T-cell (primary cell): ENCODE data around the gene RYR2. TPM values are rescaled to one million over a fixed set of nuclear protein-coding genes. Genes with fewer than 3 reads are reported as not detected.

ENCODE experiments used
- ATAC-seq, 4 experiments: fragments of 200-7000 bp in 3 of 4; fragments of 150-1000 bp in 1 of 4; cut with Tn5 transposase; replicated peaks in 1 of 4; 1 replicate in 3 of 4; 2 replicates in 1 of 4; pipeline ENCODE4 v1.10.0; 2021; ENCODE audit warnings: moderate library complexity in 3 of 4, mild to moderate bottlenecking in 2 of 4, moderate number of reproducible peaks in 1 of 4
- CTCF ChIA-PET, 2 donors: fragments of 300-600 bp; sonication (Branson Sonifier 250); formaldehyde crosslinking; loops; one replicate each; lab custom pipeline; 2022; ENCODE audit warnings: antibody characterized with exemption in 2 of 2; lab: Charles Lee
- POLR2A ChIA-PET, 2 donors: fragments of 300-600 bp; sonication (Branson Sonifier 250); formaldehyde crosslinking; loops; one replicate each; lab custom pipeline; 2022; ENCODE audit warnings: antibody characterized with exemption in 2 of 2; lab: Charles Lee
- DNase-seq, 35 experiments: peaks; one replicate each; pipeline versions ENCODE4 v3.0.0 to v3.0.0-alpha.2; 2013 to 2023
- H3K27ac ChIP-seq: one replicate; pipeline ENCODE4 v1.5.1; 2013; ENCODE audit warnings: low read length
- H3K27me3 ChIP-seq, 2 experiments: replicated peaks in 1 of 2; 1 replicate in 1 of 2; 2 replicates in 1 of 2; pipeline versions ENCODE4 v1.6.1 to v1.7.0; 2013; ENCODE audit warnings: low read length in 1 of 2, mixed read lengths in 1 of 2; ENCODE audit not compliant: control insufficient read depth in 2 of 2, insufficient read depth in 2 of 2; ENCODE audit errors: extremely low read depth in 1 of 2
- H3K36me3 ChIP-seq, 2 donors: 1 replicate in 1 of 2; 2 replicates in 1 of 2; pipeline versions ENCODE4 v1.6.1 to v1.7.0; 2013; ENCODE audit warnings: low read length in 1 of 2; ENCODE audit not compliant: control insufficient read depth in 2 of 2, insufficient read depth in 1 of 2; ENCODE audit errors: extremely low read depth in 1 of 2
- H3K4me1 ChIP-seq, 2 experiments: 1 replicate in 1 of 2; 2 replicates in 1 of 2; pipeline versions ENCODE4 v1.6.1 to v1.7.0; 2013; ENCODE audit warnings: low read length in 2 of 2, mixed read lengths in 1 of 2; ENCODE audit not compliant: insufficient read depth in 2 of 2, control insufficient read depth in 1 of 2; ENCODE audit errors: extremely low read depth in 1 of 2
- H3K4me3 ChIP-seq, 2 donors: 1 replicate in 1 of 2; 2 replicates in 1 of 2; pipeline versions ENCODE4 v1.5.1 to v1.7.0; 2013; ENCODE audit warnings: mild to moderate bottlenecking in 2 of 2, low read length in 1 of 2, moderate library complexity in 1 of 2; ENCODE audit not compliant: control insufficient read depth in 1 of 2; ENCODE audit errors: extremely low read depth in 1 of 2
- H3K9me3 ChIP-seq: 2 replicates; pipeline ENCODE4 v1.7.0; 2013
- H3K27ac Mint-ChIP-seq, 2 donors: one replicate each; pipeline ENCODE4 v1.8.0; 2020 to 2021; ENCODE audit warnings: mild to moderate bottlenecking in 2 of 2, mixed read lengths in 2 of 2
- H3K27me3 Mint-ChIP-seq, 2 donors: one replicate each; pipeline ENCODE4 v1.8.0; 2021 to 2022; ENCODE audit warnings: mixed read lengths in 2 of 2
- H3K36me3 Mint-ChIP-seq: one replicate; pipeline ENCODE4 v1.8.0; 2021; ENCODE audit warnings: mixed read lengths
- H3K4me1 Mint-ChIP-seq, 3 donors: one replicate each; pipeline ENCODE4 v1.8.0; 2020 to 2022; ENCODE audit warnings: mixed read lengths in 3 of 3, mild to moderate bottlenecking in 1 of 3
- H3K4me3 Mint-ChIP-seq, 3 donors: one replicate each; pipeline ENCODE4 v1.8.0; 2020 to 2022; ENCODE audit warnings: mild to moderate bottlenecking in 3 of 3, mixed read lengths in 3 of 3, moderate library complexity in 3 of 3
- H3K9me3 Mint-ChIP-seq, 3 donors: one replicate each; pipeline ENCODE4 v1.8.0; 2020 to 2022; ENCODE audit warnings: mixed read lengths in 3 of 3
- WGBS: methylation state at CpG from one replicate; pipeline ENCODE4 v1.1.5; 2013; ENCODE audit warnings: missing lambda C conversion rate; ENCODE audit not compliant: insufficient coverage; 5-methylcytosine and 5-hydroxymethylcytosine counted together
- total RNA-seq, 35 experiments: library from RNA in 6 of 35; stranded (reverse) in 6 of 35; fragments of 120-200 nt in 1 of 35; gene quantifications; one replicate each; pipeline versions ENCODE4 v1.2.1 to v1.2.4 and lab custom pipeline; 2013 to 2026

RYR2 gene
- total RNA-seq, 5 donors from 2014 or later (not counting 1 experiment from before 2014, with no cell fraction given) = 0.07 to 0.33 (median 0.18) TPM; not detected in 1

DNA sequence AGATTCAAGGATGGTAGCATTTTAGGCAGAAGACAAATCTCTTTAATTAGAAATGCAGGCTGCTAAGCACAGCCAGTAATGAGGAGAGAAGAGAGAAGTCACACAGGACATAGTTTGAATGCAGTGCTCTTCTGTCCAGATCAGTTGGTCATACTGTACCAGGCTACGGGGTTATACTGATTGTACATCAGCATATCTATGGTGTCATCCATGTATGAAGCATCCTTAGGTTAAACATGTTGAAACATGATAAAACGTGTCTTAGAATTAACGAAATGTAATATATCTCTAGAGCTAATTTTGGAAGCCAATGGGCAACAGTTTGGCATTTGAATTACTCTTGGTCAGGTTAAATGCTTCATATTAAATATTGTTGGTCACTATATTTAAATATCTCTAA is 199.1 kb downstream of the RYR2 start:
- H3K4me3 Mint-ChIP-seq = no peak overlapping the region
- WGBS = 50% methylated on average over 1 of the region's 3 CpGs
- H3K27ac ChIP-seq = no peak overlapping the region
- H3K27ac Mint-ChIP-seq = no peak overlapping the region
- H3K36me3 Mint-ChIP-seq = no peaks in the 10 kb centered on the region
- no peaks in the 10 kb centered on the region for H3K36me3 ChIP-seq
- peaks cover 0 to 4% of the 10 kb centered on the region in 2 donors for H3K27me3 Mint-ChIP-seq
- POLR2A ChIA-PET = no interaction called here
- ATAC-seq (no peak), DNase-seq (no peak)
- CTCF ChIA-PET = no interaction called here
- H3K9me3 Mint-ChIP-seq = peaks cover 0 to 4% (median 0%) of the 10 kb centered on the region in 3 donors
- no peaks in the 10 kb centered on the region for H3K9me3 ChIP-seq
- H3K4me3 ChIP-seq = no peak overlapping the region
- H3K4me1 ChIP-seq = no peaks in the 10 kb centered on the region
- no peaks in the 10 kb centered on the region for H3K27me3 ChIP-seq
- no peaks in the 10 kb centered on the region for H3K4me1 Mint-ChIP-seq

GRCh38 chr1:237244778-237245177 is 202.8 kb downstream of the RYR2 start:
- no peak overlapping the region for H3K4me3 Mint-ChIP-seq
- no peaks in the 10 kb centered on the region for H3K36me3 ChIP-seq
- H3K9me3 Mint-ChIP-seq = peaks cover 0 to 4% (median 0%) of the 10 kb centered on the region in 3 donors
- H3K4me1 ChIP-seq = no peaks in the 10 kb centered on the region
- H3K27me3 Mint-ChIP-seq = peaks cover 0 to 4% of the 10 kb centered on the region in 2 donors
- no peaks in the 10 kb centered on the region for H3K36me3 Mint-ChIP-seq
- no peak overlapping the region for H3K4me3 ChIP-seq
- no CpG with 5 or more reads among the region's 4 CpGs for WGBS
- H3K9me3 ChIP-seq = peaks cover 4% of the 10 kb centered on the region
- CTCF ChIA-PET = no interaction called here
- ATAC-seq (no peak), DNase-seq (no peak)
- no peak overlapping the region for H3K27ac ChIP-seq
- no peaks in the 10 kb centered on the region for H3K27me3 ChIP-seq
- POLR2A ChIA-PET = no interaction called here
- no peaks in the 10 kb centered on the region for H3K4me1 Mint-ChIP-seq
- no peak overlapping the region for H3K27ac Mint-ChIP-seq

DNA sequence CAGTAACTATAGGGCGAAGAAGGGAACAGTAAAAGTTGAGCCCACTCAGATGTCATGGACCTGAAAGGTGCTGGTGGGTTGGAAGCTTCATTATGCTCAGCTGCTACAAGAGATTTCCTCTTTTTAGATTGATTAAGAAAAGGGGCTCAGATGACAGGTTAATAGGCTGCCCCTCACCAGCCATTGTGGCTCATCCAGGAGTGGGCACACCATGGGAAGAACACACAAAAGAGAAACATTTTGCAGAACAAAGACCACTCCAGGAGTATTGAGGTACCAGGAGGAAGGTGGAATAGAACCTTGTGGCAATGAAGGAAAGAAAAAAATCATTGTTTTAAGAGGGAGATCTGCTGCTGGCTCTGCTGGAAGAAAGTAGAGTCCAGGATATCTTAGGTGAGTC is 205.5 kb downstream of the RYR2 start:
- Histone ChIP-seq H3K27me3 (no peaks in the 10 kb centered on the region), H3K4me1 (no peaks in the 10 kb centered on the region)
- POLR2A ChIA-PET = no interaction called here

DNA sequence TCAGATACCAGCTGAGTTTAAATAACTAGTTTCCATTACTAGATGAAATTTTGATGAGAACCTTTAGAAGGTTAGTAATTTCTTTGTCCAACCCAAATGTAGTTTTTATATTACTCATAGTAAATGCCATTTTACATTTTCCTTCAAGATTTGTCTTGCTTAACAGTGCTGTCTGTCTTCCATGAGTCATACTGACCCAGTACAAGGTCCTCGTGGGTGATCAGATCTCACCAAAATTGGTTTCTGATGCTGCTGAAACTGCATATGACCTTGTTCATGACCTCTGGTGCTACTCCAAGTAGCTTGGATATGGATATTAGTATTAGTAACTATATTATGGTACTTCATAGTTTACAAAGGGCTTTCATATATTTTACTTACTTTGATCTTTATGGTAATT is 207.1 kb downstream of the RYR2 start:
- WGBS = 80% methylated on average over 1 of the region's 1 CpG
- DNase-seq = no peak
- CTCF ChIA-PET = no interaction called here
- POLR2A ChIA-PET = no interaction called here
- ATAC-seq = no peak
- no peaks in the 10 kb centered on the region for H3K27me3 ChIP-seq
- H3K4me3 ChIP-seq = no peak overlapping the region
- no peaks in the 10 kb centered on the region for H3K27me3 Mint-ChIP-seq
- no peak overlapping the region for H3K27ac Mint-ChIP-seq
- no peak overlapping the region for H3K4me3 Mint-ChIP-seq
- H3K36me3 ChIP-seq = no peaks in the 10 kb centered on the region
- H3K36me3 Mint-ChIP-seq = no peaks in the 10 kb centered on the region
- H3K4me1 ChIP-seq = no peaks in the 10 kb centered on the region
- H3K9me3 Mint-ChIP-seq = no peaks in the 10 kb centered on the region
- H3K27ac ChIP-seq = no peak overlapping the region
- H3K9me3 ChIP-seq = peaks cover 4% of the 10 kb centered on the region
- H3K4me1 Mint-ChIP-seq = no peaks in the 10 kb centered on the region

More for the DNA sequence above, 205.5 kb downstream of the RYR2 start:
- Histone ChIP-seq H3K9me3 (peaks cover 4% of the 10 kb centered on the region), H3K4me3 (no peak overlapping the region), H3K27ac (no peak overlapping the region), H3K36me3 (no peaks in the 10 kb centered on the region)
- ATAC-seq = no peak
- Mint-ChIP-seq H3K4me1 (no peaks in the 10 kb centered on the region), H3K36me3 (no peaks in the 10 kb centered on the region), H3K4me3 (no peak overlapping the region), H3K9me3 (no peaks in the 10 kb centered on the region), H3K27me3 (no peaks in the 10 kb centered on the region), H3K27ac (no peak overlapping the region)
- CTCF ChIA-PET = no interaction called here
- no peak for DNase-seq
- no CpG with 5 or more reads among the region's 1 CpG for WGBS

DNA sequence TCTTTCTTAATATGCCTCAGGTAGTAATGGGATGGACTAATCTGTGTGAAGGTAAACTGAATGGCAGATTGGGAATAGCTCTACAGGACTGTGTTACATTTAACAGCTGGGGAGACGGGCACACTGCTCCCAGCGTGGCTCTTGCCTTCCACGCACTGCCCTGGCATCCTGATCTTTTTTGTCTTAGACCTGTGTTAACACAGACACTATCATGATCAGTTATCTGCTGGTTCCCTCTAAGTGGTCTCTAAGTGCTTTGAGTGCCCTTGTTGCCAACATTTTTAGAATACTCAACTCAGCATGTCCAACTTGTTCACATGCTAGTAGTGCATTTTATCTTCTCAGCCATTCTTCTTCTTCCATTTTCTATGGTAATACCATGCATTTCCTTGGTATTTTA is 208.1 kb downstream of the RYR2 start:
- H3K4me3 ChIP-seq = no peak overlapping the region
- Mint-ChIP-seq H3K27me3 (no peaks in the 10 kb centered on the region), H3K27ac (no peak overlapping the region), H3K9me3 (no peaks in the 10 kb centered on the region), H3K36me3 (no peaks in the 10 kb centered on the region), H3K4me3 (no peak overlapping the region), H3K4me1 (no peaks in the 10 kb centered on the region)
- no peaks in the 10 kb centered on the region for H3K27me3 ChIP-seq
- no peak for DNase-seq
- no peaks in the 10 kb centered on the region for H3K4me1 ChIP-seq
- H3K36me3 ChIP-seq = no peaks in the 10 kb centered on the region
- H3K9me3 ChIP-seq = peaks cover 4% of the 10 kb centered on the region
- ChIA-PET CTCF (no interaction called here), POLR2A (no interaction called here)
- no peak for ATAC-seq
- H3K27ac ChIP-seq = no peak overlapping the region
- 74% methylated on average over 2 of the region's 3 CpGs for WGBS

GRCh38 chr1:237255071-237255470 is 213.1 kb downstream of the RYR2 start:
- no peak for DNase-seq
- peaks cover 0 to 13% (median 11%) of the 10 kb centered on the region in 3 donors for H3K9me3 Mint-ChIP-seq
- H3K4me1 Mint-ChIP-seq = no peaks in the 10 kb centered on the region
- no peak overlapping the region for H3K4me3 ChIP-seq
- H3K27me3 Mint-ChIP-seq = peaks cover 3 to 8% of the 10 kb centered on the region in 2 donors
- H3K27me3 ChIP-seq = no peaks in the 10 kb centered on the region
- ChIA-PET CTCF (no interaction called here), POLR2A (no interaction called here)
- no peaks in the 10 kb centered on the region for H3K4me1 ChIP-seq
- no CpG with 5 or more reads among the region's 1 CpG for WGBS
- no peak overlapping the region for H3K27ac Mint-ChIP-seq
- H3K4me3 Mint-ChIP-seq = no peak overlapping the region
- H3K36me3 Mint-ChIP-seq = no peaks in the 10 kb centered on the region
- no peaks in the 10 kb centered on the region for H3K36me3 ChIP-seq
- no peak for ATAC-seq
- no peak overlapping the region for H3K27ac ChIP-seq
- no peaks in the 10 kb centered on the region for H3K9me3 ChIP-seq

DNA sequence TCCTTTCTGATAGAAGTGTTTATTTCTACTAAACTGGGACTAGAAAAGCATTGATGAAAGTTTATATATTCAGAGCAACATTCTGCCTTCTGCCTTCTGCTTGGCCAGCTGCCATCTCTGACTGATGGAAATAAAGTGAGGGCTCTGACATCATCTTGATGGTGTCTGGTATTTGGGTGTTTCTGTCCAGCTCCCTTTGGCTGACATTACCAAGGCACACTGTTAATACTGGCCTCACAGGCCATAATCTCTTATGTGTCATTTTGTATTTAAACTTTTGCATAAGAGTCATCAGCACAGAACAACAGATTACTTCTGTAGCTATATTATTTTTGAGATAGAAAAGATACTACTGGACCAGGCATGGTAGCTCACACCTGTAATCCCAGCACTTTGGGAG is 216.9 kb downstream of the RYR2 start:
- no peaks in the 10 kb centered on the region for H3K4me1 ChIP-seq
- no peaks in the 10 kb centered on the region for H3K27me3 ChIP-seq
- no peak overlapping the region for H3K4me3 ChIP-seq
- Mint-ChIP-seq H3K27ac (no peak overlapping the region), H3K4me1 (no peaks in the 10 kb centered on the region), H3K36me3 (no peaks in the 10 kb centered on the region), H3K4me3 (no peak overlapping the region), H3K27me3 (peaks cover 3 to 8% of the 10 kb centered on the region in 2 donors), H3K9me3 (peaks cover 0 to 13% (median 11%) of the 10 kb centered on the region in 3 donors)
- ATAC-seq (no peak), DNase-seq (no peak)
- no peak overlapping the region for H3K27ac ChIP-seq
- no peaks in the 10 kb centered on the region for H3K36me3 ChIP-seq
- POLR2A ChIA-PET = no interaction called here
- CTCF ChIA-PET = no interaction called here
- H3K9me3 ChIP-seq = no peaks in the 10 kb centered on the region
